ENCODE data around the gene TNS4.

Gene TNS4

DNA sequence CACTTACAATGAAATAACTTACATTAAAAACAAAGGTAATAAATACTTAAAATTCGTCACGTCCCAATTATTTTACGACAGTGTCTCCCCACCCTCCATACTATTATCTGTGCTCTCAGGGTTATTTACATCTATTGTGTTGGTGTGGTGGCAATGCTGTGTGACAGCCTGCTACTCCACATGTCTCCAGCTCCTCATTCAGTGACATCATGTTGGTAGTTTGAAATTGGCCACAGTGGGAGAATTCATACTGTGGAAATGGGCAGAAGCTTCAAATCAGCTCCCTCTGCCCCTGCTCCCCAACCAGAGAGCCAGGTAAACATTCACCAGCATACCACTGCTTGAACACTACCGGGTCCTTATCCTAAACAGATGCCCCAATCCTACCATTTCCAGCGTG, 6.3 kb downstream of the TNS4 start:
- in situ Hi-C loops (cut with MboI; ENCODE audit: low sequenced_read_pairs) = no loop called here

DNA sequence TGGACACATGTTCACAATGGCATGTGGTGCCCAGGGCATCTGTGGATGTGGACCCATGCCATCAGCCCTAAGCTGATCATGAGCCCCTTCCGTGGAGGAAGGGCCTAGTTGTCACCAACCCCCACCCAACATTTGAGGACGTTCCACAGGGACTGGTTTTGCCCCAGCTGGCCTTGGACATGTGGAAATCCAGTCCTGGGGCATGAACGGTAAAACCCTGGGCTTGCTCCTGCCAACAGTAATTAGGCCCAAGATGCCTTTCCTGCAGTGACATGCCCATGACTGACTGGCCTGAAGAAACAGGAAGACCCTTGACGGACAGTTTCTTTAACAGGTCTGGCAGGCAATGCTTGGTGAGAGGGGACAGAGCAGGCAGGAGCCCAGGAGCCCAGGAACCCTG, 7.7 kb downstream of the TNS4 start:
- in situ Hi-C loops (cut with MboI; ENCODE audit: low sequenced_read_pairs) = no loop called here

DNA sequence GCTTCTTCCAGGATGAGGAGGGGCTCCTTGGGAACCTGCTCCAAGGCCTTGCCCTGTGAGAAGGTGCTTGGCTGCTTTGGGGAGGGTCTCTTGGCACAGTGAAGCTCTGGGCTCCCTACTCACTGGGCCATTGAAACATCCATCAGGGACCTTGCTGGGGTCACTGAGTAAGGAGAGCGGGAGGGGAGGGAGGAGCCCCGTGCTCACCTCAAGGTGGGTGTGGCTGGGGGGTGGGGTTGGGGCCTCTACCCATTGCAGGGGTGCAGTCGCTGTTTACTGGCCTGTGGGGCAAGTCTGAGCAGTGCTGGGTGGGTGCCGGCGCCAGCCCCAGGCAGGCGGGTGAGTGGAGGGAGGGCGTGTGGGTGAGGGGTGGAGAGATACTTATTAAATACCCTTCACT, 9.9 kb downstream of the TNS4 start:
- in situ Hi-C loops (cut with MboI; ENCODE audit: low sequenced_read_pairs) = no loop called here

DNA sequence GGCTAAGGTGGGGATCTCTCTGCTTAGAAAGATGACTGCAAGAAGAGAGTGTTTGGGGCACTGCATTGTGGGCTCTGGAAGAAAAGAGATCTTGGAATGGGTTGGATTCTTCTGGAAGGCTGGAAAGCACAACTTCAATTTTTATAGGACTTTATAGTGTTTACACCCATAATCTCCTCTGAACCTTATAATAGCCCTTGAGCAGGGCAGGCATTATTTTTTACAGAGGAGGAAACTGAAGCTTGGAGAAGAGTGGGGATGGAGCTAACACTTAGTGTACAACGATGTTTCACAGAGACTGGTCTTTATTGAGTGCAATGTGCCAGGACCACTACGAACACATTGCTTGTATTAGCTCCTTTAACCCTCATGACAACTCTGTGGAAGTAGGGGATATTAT, 10.4 kb downstream of the TNS4 start:
- in situ Hi-C loops (cut with MboI; ENCODE audit: low sequenced_read_pairs) = no loop called here

DNA sequence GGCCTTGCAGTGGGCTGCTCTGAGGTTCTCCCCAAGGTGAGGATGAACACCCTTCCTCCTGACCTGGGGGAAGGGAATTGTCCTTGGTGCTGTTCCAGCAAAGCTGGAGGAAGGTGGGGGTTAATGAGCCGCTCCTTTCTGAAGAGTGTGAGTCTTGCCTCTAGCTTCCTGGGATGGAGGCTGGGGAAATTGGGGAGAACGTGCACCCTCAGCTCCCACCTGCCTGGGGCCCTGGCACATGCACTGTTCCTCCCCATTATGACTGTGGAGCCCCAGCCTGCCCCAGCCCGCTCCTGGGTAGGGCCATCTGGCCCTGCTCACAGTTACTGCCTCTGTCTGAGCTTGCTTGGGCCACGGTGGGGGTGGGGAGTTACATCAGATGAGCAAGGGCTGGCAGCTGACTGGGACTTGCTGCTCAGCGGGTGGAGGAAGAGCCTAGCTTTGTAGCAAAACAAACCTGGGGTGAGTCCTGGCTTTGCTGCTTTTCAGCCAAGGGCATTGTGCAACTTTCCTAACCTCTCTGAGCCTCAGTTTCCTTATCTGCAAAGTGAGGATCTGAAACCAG, 11.1 kb downstream of the TNS4 start:
- in situ Hi-C loops (cut with MboI; ENCODE audit: low sequenced_read_pairs) = no loop called here

DNA sequence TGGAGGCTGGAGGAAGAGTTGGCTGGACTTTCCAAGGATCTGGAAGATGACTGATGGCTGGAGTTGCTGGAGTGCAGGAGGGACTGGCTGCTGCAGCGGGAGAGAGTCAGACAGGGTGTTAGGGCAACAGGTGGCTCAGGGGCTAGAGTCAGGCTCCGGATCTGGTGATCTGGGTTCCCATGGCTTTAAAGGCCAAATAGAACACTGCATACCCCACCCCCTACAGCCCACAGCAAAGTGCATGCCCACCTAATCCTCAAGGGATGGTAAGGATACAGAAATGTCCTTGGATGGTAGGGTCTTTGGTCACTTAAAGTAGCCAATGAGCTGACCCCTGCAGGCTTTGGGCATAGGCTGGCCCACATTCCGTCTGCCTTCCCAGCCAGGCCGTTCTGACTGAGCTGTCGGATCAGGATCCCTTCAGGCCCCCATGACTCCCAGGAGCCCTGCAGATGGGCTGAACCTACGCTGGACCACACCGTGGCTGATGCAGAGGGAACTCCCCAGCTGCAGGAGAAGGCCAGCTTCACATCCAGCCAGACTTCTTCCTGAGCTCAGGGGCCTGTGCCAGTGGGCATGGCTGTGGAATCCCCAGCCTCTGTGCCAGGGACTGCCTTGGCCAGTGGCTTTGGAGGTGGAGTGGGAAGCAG, 13.9 kb downstream of the TNS4 start:
- in situ Hi-C loops (cut with MboI; ENCODE audit: low sequenced_read_pairs) = no loop called here

DNA sequence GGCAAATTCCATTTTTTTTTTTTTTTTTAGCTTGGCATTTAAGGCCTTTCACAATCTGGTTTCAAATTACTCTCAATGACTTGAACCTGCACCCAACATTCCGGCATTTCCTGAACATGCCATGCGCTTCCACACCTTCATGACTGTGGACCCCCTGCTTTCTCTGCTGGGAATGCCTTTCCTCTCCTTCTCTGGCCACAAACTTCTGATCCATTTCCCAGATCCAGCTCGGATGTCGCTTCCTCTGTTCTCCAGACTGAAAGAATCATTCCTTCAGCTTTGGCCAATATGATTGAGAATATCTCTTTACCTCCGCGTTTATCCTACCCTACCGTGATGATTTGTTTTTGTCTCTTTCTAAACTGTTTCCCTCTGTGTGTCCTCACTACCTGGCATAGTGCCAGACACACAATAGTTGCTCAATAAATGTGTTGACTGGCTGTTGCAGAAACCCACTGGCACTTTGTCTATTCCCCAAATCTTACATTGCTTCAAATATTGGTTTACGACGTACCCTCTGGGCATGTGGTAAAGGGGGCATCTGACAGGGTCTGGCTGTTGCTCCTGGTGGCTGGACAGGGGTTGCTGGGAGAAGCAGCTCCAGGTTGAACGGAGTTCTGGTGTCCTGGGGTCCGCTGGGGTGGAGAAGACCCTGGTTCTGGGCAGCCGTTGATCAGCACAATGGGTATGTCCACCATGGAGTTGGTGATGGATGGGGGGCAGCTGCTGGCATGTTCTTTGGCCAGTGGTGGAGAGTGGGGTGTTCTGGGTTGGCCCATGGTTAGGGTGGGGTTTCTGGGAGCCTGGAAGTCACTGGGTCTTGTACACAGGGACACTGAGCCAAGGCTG, 14.7 kb downstream of the TNS4 start:
- in situ Hi-C loops (cut with MboI; ENCODE audit: low sequenced_read_pairs) = no loop called here

DNA sequence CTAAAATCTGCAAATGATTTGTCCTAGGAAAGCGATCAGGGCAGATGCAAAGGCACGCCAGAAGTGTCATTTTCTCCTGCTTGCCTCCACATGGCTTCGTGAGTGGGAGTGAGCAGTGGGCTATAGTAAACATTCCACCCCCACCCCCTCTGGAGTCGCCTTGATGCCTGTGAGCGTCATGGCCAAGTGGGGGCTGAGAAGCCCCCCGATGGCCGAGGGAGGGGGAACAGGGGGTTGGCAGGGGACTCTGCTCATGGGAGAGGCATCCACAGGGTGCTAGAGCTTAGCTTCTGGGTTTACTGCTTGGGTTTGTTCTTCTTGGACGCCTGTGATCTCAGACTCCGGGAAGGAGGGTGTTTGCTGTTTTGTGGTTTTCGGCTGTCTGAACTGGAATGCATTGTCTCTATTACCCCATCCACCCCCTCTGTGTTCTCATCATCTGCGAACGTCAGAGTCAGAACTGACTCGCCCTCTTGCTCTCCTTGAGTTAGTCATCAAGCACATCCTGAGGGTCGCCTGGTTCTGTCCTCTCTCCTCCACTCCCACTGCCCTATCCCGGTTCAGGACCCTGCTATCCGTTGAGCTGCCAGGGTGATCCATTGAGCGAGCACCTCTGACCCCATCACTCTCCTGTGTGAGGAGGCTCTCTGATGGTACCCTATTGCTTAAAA, 15.4 kb downstream of the TNS4 start:
- in situ Hi-C loops (cut with MboI; ENCODE audit: low sequenced_read_pairs) = no loop called here

DNA sequence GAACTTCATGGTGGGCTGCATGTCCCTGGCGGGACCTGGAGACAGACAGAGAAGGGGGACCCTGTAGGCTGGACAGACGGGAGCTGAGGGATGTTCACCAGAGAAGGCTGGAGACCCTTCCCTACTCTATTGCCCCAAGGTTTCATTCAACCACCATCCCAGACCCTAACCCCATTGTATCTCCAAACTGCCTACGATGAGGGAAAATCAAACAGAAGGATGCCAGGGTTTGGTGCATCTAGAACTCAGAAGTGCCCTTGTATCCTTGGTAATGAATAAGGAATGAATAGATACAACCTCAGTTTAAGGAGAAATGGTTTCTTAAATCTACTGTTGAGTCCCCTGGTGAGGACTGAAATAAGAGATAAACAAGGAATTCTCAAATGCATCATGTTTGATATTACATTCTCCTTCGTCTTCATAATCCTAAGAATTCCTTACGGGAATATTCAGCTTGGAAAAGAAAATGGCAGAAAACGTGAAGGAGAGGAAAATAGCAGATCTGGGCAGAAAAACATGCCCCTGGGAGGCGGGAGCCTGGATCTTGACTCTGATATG, 16.4 kb downstream of the TNS4 start:
- in situ Hi-C loops (cut with MboI; ENCODE audit: low sequenced_read_pairs) = no loop called here

DNA sequence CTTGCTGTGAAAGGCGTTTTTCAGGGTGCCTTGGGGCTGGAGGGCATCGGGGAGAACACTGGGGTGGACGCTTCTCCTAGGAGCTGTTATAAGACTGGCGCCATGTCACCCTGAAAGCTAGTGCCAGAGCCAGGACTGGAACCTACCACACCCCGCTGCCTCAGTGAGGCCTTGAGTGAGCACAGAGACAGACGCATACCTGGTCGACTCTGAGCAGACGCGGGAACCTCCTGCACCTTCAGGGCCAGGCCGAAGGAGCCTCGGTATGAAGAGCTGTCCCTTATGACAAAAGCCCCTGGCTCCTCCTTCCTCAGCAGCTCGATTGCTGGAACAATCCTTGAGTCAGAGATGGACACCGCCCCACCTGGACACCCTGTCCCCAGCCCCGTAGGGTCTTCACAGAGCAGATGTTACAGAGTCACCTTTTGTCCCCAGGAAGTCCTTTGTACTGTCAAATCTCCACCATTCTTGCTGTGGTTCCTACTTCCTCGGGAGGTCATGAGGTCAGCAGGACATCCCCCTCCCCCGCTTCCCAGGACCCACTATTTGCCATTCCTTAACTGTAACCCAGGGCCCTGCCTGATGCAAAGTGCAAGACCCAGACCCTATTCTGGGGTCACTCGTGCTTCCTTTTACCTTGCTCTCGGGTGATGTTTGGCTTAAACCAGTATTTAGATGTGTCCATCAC, 17.0 kb downstream of the TNS4 start:
- in situ Hi-C loops (cut with MboI; ENCODE audit: low sequenced_read_pairs) = no loop called here

DNA sequence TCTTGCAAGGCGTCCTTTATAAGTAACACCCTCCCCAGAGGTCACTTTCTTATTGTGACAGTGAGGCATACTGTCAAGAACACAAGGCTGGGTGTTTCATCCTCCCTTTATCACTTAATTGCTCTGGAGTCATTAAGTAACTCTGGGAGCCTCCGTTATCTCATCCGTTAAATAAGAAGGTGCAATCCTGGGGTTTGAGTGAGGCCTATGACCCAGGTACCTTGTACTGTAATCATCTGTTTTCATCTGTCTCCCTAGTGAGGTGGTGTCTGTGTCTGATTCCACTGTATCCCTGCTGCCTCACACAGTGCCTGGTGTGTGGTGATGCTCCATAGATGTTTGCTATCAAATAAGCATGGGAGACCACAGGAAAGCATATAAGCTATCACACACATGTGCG, 17.7 kb downstream of the TNS4 start:
- in situ Hi-C loops (cut with MboI; ENCODE audit: low sequenced_read_pairs) = no loop called here

DNA sequence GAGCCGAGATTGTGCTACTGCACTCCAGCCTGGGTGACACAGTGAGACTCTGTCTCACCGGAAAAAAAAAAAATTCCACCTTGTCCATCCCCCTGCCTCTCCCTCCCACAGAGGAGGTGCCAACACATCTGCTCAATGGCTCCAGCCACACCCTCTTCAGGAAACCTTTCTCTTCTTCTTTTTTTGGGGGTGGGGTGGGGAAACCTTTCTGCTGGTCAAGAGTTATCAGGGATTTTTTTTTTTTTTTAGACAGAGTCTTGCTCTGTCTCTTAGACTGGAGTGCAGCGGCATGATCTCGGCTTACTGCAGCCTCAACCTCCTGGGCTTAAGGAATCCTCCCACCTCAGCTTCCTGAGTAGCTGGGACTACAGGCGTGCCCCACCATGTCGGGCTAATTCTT, 18.7 kb downstream of the TNS4 start:
- in situ Hi-C loops (cut with MboI; ENCODE audit: low sequenced_read_pairs) = no loop called here

DNA sequence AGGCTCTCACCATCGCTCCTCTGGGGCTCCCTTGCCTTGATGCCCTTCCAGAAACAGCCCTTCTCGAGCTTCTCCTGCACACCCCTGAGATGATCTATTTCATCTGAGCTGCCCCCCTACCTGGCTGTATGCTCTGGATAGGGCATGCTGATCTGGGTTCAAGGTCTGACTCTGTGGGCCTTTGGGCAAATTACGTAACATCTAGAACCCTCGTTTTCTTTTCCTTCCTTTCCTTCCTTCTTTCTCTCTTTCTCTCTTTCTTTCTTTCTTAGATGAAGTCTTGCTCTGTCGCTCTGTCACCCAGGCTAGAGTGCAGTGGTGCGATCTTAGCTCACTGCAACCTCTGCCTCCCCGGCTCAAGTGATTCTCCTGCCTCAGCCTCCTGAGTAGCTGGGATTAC, 20.3 kb downstream of the TNS4 start:
- in situ Hi-C loops (cut with MboI; ENCODE audit: low sequenced_read_pairs) = no loop called here

DNA sequence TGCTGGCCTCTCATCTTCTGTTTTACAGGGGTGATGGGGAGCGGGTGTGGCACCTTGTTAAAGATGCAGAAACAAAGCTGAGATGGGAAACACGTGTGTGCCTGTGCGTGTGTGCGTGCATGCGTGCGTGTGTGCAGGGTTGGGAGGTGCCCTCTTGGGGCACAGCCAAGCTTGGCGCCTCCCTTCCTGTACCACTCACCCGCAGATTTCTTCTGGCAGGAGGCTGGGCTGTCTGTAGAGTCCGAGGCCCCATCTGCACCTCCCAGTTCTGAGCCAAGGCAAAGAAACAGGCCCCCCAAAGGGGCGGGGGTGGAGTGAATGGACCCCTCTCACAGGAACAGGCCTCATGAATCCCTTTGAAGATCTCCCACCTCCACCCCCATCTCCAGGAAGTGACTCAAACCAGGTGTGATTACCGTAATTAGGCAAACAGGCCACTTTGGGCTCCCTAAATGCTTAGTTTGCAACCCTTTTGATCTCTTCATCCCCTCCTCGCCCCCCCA, 20.9 kb downstream of the TNS4 start:
- in situ Hi-C loops (cut with MboI; ENCODE audit: low sequenced_read_pairs) = no loop called here

DNA sequence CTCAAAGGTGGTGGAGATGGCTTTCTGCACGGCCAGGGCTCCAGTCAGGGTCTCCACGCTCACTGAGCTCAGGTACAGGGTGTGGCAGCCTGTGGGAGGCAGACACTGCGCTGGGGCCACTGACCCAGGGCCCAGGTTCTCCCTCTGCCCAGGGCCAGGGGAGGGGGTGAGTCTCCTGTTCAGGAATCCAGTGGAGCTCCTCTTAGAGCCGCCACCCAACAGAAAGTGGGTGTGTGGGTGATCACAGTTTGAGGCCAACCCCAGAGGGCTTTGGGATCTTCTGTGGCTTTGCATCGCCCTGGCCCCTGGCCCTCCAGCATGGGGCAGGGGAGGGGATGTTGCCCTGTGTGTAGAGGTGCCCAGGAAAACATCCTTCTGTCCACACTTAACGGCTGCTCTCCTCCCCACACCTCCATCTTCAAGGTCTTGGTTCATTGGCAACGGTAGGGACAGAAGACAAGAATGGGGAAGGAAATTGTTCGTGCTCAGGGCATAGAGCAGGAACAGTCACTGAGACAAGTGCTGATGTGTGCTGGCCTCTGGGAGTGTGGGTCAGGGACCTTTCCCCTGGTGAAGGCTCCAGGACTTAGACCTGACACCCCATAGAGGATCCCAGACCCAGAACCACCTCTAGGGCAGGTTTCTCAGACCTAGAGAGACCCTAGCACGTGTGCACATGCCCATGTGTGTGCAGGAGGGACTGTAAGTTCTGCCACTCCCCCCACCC, 21.5 kb downstream of the TNS4 start:
- in situ Hi-C loops (cut with MboI; ENCODE audit: low sequenced_read_pairs) = no loop called here

DNA sequence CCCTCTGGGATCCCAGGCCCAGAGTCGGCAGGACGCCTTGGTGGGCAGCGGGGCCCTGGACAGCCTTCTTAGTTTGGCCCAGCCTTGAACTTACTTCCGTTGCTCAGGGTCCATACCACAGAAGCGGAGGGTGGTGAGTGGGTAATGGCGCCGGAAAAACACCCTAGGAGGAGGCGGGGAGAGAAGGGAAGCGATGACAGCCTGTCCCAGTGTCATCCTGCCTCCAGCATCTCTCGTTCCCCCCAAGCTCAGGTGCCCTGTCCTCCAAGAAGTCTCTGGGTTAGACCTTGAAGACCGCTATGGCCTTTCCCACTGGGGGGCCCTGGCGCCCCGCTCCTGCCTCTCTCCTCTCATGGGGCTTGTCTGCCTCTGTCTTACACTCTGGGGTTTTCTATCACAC, 22.9 kb downstream of the TNS4 start:
- in situ Hi-C loops (cut with MboI; ENCODE audit: low sequenced_read_pairs) = no loop called here

DNA sequence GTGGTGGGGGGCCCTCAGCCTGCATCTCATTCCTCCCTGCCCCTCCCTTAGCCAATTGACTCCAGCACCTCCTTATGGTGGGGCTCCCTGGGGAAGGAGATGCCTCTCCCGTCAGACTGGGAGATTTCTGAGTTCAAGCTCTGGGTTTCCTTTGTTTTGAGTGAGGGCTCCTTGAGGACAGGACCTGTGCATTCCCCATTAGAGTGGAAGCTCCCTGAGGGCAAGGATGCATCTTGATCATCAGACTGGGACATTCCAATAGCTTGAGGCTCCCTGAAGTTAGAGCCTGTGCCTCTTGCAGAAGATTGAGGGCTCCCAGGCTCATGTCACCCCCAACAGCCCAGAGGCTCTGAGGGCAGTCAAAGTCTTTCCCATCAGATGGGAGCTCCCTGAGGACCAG, 23.6 kb downstream of the TNS4 start:
- in situ Hi-C loops (cut with MboI; ENCODE audit: low sequenced_read_pairs) = no loop called here

DNA sequence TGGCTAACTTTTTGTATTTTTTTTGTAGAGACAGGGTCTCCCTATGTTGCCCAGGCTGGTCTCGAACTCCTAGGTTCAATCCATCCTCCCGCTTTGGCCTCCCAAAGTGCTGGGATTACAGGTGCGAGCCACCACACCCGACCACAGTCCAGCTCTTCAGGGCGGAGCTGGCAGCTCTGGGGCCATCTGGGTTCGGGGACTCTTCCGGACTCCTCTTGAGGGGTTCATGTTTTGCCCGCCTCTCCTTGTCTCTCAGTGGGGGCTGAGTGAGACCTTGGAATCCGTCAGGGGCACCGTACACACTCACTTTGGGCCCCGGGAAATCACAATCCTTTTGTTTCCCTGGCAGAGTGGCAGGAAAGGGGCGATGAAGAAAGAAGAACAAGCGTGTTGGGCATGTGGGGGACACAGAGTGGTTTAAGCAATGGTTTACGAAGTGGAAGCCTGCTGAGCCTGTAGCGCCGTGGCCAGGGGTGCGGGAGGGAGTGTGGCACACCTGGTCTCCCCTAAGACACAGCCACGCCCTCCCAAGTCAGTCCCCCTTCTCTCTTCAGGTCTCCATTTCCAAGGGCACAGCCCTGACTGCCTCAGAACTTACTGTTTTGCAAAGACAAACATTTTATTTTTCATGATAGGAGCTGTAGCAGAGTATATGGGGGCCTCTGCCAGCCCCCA, 26.1 kb downstream of the TNS4 start:
- in situ Hi-C loops (cut with MboI; ENCODE audit: low sequenced_read_pairs) = no loop called here

DNA sequence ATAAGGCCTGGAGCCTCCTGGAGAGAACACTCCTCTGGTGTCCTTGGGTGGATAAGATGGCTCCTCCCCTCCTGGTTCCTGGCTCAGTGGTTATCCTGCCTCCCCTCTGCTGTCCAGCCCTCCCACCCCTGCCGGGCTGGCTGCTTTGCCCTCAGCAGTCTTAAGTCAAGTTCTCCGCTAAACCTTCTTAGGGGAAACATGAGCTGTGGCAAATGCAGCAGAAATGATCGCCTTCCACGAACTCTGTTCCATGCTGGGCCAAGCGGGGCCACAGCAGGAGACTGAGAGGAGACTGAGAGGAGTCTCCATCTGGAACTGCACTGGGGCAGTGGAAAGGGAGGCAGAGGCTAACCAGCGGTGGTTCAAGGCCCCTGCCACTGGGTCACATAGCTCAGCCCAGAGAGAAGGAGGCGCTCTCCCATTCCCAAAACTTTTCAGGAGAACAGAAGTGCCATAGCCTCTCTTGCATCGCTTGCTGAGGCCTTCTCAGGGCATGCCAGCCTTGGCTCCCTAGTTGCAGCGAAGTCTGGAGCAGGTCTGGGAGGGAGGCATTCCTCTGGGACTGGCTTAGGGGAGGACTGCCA, 26.9 kb downstream of the TNS4 start:
- in situ Hi-C loops (cut with MboI; ENCODE audit: low sequenced_read_pairs) = no loop called here
